Epithelial cell of proximal tubule (primary cell): ENCODE results near the gene HBD. TPM values are rescaled to one million over a fixed set of nuclear protein-coding genes. Genes with fewer than 3 reads are reported as not detected.

Source experiments
- DNase-seq: peaks from one replicate; pipeline ENCODE4 v3.0.0-alpha.2; 2011; ENCODE audit warnings: low read depth
- H3K4me3 ChIP-seq: 2 replicates; pipeline ENCODE4 v1.5.1; 2011; ENCODE audit warnings: low read depth, mild to moderate bottlenecking, low read length
- total RNA-seq: library from RNA; depleted of rRNA; stranded (reverse); fragments of >200 nt; gene quantifications from 2 replicates; pipeline ENCODE4 v1.2.3, GENCODE V29; 2015
- TF ChIP-seq, protein P1 (sequence below): conservative IDR thresholded peaks from 2 replicates; pipeline ENCODE4 v1.5.1; 2012; ENCODE audit warnings: low read depth, mild to moderate bottlenecking, low read length

The HBD gene
- total RNA-seq, 1 donor from 2014 or later = not detected

GRCh38 chr11:5240056-5240455 is 5.8 kb upstream of the HBD start:
- TF ChIP-seq, protein P1, sequence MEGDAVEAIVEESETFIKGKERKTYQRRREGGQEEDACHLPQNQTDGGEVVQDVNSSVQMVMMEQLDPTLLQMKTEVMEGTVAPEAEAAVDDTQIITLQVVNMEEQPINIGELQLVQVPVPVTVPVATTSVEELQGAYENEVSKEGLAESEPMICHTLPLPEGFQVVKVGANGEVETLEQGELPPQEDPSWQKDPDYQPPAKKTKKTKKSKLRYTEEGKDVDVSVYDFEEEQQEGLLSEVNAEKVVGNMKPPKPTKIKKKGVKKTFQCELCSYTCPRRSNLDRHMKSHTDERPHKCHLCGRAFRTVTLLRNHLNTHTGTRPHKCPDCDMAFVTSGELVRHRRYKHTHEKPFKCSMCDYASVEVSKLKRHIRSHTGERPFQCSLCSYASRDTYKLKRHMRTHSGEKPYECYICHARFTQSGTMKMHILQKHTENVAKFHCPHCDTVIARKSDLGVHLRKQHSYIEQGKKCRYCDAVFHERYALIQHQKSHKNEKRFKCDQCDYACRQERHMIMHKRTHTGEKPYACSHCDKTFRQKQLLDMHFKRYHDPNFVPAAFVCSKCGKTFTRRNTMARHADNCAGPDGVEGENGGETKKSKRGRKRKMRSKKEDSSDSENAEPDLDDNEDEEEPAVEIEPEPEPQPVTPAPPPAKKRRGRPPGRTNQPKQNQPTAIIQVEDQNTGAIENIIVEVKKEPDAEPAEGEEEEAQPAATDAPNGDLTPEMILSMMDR = no peak
- no peak overlapping the region for H3K4me3 ChIP-seq
- no peak for DNase-seq

- TF ChIP-seq, protein P1 = no peak
- no peak for DNase-seq
- no peak overlapping the region for H3K4me3 ChIP-seq
Measured at GRCh38 chr11:5239046-5239445, 4.8 kb upstream of the HBD start.

DNA sequence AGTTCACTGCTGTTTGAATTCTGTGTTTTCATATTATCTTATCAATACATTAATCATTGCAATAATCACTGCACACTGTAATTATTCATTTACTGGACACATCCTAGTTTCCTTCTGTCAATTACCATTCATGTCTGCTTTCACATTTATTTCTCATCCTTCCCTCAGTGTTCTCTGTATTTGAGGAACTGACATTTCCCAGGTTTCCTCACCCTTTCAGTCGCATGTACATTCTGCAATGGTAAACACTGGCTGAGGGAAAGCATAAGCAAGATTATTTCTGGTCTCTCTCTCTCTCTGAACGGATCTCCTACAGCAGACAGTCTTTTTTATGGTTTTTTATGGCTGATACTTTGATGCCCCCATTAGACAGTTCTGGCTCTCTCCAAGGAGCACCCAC is 4.2 kb upstream of the HBD start:
- no peak for DNase-seq
- no peak overlapping the region for H3K4me3 ChIP-seq
- TF ChIP-seq, protein P1 = no peak

DNA sequence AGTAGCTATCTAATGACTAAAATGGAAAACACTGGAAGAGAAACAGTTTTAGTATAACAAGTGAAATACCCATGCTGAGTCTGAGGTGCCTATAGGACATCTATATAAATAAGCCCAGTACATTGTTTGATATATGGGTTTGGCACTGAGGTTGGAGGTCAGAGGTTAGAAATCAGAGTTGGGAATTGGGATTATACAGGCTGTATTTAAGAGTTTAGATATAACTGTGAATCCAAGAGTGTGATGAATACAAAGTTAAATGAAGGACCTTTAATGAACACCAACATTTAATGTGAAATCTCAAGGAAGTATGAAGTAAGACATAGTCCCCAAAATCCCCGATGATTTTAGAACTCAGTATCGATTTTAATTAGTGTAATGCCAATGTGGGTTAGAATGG is 3.1 kb upstream of the HBD start:
- TF ChIP-seq, protein P1 = no peak
- no peak overlapping the region for H3K4me3 ChIP-seq
- DNase-seq = no peak

DNA sequence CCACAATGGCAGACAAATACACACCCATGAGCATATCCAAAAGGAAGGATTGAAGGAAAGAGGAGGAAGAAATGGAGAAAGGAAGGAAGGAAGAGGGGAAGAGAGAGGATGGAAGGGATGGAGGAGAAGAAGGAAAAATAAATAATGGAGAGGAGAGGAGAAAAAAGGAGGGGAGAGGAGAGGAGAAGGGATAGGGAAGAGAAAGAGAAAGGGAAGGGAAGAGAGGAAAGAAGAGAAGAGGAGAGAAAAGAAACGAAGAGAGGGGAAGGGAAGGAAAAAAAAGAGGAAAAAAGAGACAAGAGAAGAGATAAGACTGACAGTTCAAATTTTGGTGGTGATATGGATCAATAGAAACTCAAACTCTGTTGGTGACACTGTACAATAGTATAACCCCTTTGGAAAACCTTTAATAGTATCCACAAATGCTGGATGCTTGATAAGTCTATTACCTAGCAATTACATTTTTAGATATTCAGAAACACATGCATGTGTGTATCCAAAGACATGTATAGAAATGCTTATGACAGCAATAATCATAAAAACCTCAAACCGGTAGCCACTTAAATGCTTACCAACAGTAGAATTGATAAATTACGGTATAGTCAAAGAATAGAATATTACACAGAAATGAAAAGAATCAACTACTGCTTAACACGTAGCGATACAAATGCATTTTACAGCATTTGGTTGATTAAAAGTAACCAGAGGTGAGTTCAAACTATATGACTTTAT is 1.2 kb upstream of the HBD start:
- TF ChIP-seq, protein P1 = no peak
- no peak overlapping the region for H3K4me3 ChIP-seq
- no peak for DNase-seq

DNA sequence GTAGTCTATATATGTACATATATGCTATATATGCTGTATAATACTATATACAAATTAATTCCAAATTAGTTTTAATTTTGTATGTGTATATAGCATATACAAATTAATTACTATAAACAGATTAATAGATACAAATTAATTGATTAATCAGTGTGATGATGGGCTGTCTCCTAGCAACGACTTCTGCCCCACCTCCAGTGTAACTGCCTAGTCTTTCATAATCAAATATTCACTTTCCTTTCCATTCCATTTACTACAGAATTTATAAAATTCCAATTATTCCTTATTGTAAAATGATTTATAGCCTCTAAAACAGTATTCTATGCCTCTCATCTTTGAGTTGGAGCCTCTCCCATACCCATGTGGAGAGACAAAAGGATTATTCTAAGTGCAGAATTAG is 976 bp downstream of the HBD start:
- DNase-seq = no peak
- TF ChIP-seq, protein P1 = no peak
- H3K4me3 ChIP-seq = no peak overlapping the region

DNA sequence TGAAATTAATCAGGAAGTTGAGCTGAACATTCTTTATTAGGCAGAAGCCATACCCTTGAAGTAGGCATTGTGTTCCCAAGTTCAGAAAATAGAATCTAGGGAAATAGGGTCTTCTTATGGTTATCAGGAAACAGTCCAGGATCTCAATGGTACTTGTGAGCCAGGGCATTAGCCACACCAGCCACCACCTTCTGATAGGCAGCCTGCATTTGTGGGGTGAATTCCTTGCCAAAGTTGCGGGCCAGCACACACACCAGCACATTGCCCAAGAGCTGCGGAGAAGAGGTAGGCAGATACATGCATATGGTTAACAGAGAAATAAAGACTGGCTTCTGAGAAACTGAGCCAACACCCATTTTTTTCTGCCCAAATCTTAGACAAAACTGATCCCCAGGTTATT is 1.5 kb downstream of the HBD start:
- TF ChIP-seq, protein P1 = no peak
- DNase-seq = no peak
- H3K4me3 ChIP-seq = no peak overlapping the region
